ENCODE data around the gene LACTB.
A peak's percentile ranks its signal among the peaks of the same experiment; 100 is the strongest.

Gene LACTB

DNA sequence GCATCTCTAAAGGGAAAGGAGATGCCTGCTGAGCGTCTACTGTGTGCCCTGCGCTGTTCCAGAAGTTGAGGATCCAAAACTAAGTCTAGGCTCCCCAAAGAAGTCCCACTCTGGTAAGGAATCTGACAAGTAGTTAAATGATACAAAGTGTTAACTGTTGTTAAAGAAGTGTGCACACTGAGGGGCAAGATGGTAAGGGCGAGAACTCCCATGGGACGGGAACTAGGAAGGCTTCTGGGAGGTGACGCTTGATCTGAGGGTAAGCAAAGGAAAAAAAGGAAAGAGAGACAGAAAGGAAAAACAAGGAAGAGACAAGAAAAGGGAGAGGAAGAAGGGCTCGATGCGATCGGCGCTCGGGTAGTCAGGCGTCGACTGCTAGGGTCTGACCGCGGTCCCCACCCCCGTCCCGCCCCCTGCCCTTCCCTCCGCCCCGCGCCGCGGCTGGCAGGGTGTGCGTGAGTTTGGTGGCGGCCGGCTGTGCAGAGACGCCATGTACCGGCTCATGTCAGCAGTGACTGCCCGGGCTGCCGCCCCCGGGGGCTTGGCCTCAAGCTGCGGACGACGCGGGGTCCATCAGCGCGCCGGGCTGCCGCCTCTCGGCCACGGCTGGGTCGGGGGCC, at the start of gene LACTB:
TSS of gene LACTB (plus strand) at position 480 of the 620 bp plus-strand sequence. CDS start at position 491, 11 bp downstream.
- peak; percentile 88 for FAIRE-seq
- peak; percentile 95 for DNase-seq (ENCODE audit: low spot score)

DNA sequence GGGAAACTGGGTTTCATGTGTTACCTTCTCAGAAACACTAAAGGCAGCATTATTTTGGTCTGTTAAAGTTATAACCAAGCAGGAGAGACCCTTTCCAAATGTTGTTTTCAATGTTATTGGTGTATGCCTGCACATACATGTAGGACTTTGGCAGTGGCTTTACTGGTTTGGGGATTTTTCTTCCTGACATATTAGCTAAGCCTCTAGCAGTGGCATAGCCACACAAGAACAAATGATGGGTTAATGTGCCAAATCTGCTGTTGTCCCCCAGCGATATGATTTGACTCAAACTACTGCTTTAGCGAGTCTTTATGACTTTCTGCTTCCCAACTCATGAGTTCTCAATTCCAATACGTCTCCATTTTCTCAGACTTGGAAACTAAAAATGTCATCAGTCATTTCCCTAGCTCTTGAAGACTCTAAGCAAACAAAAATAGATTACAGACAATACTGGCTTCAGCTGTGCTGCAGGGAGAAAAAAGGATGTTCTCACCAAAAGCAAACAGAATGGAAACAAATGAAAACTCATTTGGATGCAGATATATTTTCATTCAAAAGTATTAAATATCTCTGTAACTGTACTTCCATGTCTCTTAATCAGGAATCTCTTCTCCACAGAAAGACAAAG, 49.5 kb upstream of the LACTB start:
- DNase-seq (ENCODE audit: low spot score) (no peak), FAIRE-seq (no peak)

- DNase-seq (ENCODE audit: low spot score): no peak
- no peak for FAIRE-seq
Measured at GRCh38 chr15:63072809-63073277, 48.8 kb upstream of the LACTB start.

DNA sequence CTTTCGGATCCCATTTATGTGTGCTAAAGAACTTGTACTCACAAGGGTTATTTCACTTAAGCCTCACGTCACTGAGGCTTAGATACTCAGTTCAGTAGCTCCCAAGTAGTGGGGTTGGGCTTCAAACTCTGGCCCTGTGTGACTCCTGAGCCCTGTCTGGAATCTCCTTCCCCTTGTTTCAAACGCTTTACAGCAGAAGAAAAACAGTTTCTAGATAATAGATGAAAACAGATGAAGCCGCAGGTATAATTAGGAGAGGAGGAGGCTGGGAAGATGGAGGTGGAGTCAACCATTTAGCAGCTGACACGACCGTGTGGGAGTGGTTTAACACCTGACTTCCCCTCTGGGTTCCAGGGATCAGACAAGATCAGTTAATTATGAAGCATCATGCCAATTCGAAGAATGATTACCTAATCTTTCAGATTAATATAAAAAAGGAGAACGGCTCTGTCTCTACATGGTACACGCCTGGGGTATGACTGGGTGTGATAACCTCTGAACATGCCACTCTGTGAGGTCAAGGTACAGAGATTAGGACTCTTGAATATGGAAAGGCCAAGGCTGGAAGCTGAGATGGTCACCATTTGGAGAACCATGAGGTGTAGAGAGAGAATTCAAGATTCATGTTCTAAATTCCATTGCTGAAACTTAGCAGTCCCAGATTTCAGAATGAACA, 48.0 kb upstream of the LACTB start:
- DNase-seq (ENCODE audit: low spot score) (no peak), FAIRE-seq (no peak)

DNA sequence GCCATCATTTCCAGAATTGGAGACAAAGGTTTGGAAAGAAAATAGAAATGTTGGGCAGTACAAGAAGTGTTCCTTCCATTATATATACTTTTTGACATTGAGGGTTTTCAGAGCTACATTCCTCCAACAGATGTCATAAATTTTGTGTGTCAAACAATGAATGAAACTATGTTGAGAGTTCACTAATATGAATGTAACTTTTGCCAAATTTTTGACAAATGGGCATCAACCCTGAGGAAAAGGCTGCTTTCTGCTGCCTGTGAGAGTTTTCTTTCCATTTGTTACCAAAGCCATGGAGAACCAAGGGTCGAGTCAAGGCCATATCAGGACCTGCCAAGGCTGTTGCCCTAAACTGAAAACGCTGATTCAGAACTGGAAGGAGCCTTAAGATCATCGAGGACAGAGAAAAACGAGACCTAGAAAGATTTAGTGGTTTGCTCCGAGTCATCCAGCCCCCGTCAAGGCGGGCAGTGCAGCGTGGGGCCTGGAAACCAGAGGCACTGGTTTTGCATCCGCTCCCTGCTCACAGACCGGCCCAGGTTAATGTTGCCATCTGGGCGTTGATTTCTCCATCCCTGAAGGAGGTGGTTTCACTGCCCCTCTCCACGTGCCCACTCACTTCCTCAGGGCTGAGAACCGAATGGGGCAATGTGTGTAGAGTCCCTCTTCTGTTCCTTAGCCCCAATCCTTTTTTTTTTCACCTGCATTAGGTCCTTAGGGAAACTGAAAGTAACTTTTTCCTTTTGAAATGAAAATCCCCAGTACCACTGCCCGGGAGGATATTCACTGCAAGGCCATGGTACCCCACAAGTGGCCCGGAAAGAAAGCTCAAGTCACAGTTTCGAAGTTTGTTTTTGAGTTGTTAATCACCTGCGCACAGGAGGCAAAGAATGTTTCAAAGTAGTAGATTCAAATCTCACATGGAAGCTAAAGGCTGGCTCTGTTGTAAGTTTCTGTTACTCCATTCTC, 46.4 kb upstream of the LACTB start:
- FAIRE-seq (no peak), DNase-seq (ENCODE audit: low spot score) (no peak)

DNA sequence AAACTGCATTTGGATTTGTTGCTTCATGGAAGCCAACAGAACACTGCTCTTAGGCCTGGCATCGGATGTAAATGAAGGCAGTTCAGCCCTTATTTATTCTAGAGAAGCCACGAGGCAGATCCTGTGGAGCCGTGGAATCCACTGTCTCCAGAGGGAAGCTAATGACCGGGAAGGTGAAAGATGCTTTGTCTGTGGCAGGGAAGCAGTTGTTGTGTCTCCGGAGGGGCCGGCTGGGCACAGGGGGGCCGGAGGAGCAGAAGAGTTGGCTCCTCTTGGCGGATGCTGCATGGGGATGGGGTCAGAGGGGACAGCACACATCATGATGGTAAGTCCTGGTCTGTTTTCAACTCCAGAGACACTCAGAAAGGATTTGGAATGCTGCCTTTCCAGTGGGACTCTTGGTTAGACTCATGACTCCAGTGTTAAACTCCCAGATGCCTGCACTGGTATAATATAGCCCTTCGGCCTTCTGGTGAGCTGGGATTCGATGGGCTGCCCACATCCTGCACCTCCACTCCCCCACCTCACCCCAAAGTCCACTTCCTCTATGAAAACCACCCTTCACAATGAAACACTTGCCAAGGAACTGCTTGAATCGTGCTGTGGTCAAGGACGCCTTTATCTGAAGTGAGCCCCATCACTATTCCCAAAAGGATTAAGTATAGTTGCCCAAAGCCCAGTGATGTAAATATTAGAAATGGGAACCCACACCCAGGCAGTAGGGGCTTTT, 45.5 kb upstream of the LACTB start:
- FAIRE-seq (no peak), DNase-seq (ENCODE audit: low spot score) (no peak)

- no peak for DNase-seq (ENCODE audit: low spot score)
- FAIRE-seq: no peak
Measured at GRCh38 chr15:63076714-63077046, 45.0 kb upstream of the LACTB start.

DNA sequence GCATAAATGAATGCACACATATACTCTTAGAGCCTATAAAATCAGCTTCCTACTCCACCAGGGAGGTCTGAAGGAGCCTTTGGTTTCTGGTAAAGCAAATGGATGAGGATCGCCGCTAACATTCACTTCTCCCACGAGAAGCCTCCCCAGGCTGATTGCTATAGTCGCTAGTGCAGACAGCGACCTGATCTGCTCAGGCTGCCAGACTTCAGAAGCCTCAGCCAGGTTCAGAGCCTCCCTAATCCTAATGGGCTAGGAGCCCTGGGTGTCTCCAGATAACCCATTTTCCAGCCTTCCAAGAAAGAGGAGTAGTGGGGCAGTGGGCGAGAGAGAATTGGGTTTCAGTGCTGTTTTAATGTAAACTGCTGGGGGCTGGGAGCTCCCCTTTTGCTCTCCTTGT, 43.7 kb upstream of the LACTB start:
- FAIRE-seq: no peak
- no peak for DNase-seq (ENCODE audit: low spot score)

GRCh38 chr15:63079947-63080626, 41.6 kb upstream of the LACTB start:
- no peak for FAIRE-seq

GRCh38 chr15:63080634-63081250, 40.9 kb upstream of the LACTB start:
- FAIRE-seq (no peak), DNase-seq (ENCODE audit: low spot score) (no peak)

More at GRCh38 chr15:63079947-63080626, 41.6 kb upstream of the LACTB start:
- DNase-seq (ENCODE audit: low spot score): peak; percentile 53

DNA sequence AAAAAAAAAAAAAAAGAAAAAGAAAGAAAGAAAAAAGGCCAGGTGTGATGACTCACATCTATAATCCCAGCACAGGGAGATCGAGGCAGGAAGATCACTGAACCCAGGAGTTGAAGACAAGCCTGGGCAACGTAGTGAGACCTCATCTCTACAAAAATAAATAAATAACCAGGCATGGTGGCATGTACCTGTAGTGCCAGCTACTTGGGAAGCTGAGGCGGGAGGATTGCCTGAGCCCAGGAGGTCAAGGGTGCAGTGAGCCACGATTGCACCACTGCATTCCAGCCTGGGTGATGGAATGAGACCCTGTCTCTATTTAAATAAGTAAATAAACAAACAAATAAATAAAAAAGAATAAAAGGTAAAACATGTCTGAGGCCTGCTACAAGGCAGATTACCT, 39.3 kb upstream of the LACTB start:
- DNase-seq (ENCODE audit: low spot score) (no peak), FAIRE-seq (no peak)

DNA sequence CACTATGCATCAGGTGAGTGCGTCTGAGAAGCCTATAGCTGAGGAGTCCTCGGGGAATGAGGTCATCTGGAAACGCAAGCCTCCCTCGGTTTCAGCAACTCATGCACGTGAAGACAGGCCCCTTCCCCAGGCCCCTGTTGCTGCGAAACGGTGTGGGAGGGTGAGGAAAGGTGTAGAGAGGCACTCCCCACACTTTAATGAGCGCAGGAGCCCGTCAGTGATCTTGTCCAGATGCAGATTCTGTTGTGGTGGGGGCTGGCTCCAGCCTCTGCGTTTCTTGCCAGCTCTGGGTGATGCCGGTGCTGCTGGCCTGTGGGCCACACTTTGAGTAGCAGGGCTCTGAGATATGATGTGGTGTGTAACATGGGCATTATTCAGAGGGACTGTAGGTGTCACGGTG, 38.6 kb upstream of the LACTB start:
- no peak for FAIRE-seq

GRCh38 chr15:63083541-63083940, 38.1 kb upstream of the LACTB start:
- FAIRE-seq: no peak
- DNase-seq (ENCODE audit: low spot score): no peak

More for the DNA sequence above, 38.6 kb upstream of the LACTB start:
- no peak for DNase-seq (ENCODE audit: low spot score)

DNA sequence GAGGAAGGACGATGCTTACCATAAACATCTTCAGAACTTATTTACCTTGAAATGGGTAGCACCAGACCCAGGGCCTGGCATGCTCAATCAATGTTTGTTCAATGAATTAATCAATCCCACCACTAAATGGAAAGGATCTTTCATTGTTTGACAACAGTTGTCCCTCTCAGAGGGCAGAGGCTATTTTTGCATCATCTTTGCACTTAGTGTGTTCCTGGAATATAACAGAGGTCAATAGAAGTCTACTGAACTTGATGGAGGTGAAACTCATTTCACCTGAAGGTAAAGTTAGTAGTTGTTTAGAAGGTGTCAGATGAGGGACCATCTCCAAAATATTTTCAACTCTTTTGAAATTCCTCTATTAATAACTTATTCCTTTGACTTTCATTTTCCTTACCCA, 36.9 kb upstream of the LACTB start:
- DNase-seq (ENCODE audit: low spot score): no peak

GRCh38 chr15:63085289-63085688, 36.4 kb upstream of the LACTB start:
- FAIRE-seq (no peak), DNase-seq (ENCODE audit: low spot score) (no peak)

More for the DNA sequence above, 36.9 kb upstream of the LACTB start:
- no peak for FAIRE-seq

- DNase-seq (ENCODE audit: low spot score) (no peak), FAIRE-seq (peak; percentile 44)
Measured at GRCh38 chr15:63086271-63086670, 35.4 kb upstream of the LACTB start.

DNA sequence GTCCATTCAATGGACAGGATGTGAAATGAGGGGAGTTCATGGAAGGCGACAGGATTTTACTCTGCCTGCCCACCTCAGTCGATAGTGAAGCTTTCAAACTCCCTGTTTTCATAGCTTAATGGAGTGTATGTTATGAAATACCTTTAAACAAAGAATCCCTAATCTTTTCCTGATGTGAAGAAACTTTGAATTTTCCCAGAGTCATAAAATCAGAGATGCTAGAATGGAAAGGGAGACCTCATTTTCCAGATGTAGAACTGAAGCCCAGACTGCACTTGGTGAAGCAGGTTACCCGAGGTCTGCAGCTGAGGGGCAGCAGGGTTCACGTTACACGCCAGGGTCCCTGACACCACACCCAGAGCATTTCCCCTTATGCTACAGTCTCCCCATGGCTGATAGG, 34.7 kb upstream of the LACTB start:
- FAIRE-seq (peak; percentile 67), DNase-seq (ENCODE audit: low spot score) (no peak)

- FAIRE-seq (no peak), DNase-seq (ENCODE audit: low spot score) (no peak)
Measured at GRCh38 chr15:63088533-63089245, 33.0 kb upstream of the LACTB start.
